ENCODE data around the gene UPB1. TPM values are rescaled to one million over a fixed set of nuclear protein-coding genes. Genes with fewer than 3 reads are reported as not detected.

UPB1 gene
- total RNA-seq, 1 experiment from 2014 or later = not detected

DNA sequence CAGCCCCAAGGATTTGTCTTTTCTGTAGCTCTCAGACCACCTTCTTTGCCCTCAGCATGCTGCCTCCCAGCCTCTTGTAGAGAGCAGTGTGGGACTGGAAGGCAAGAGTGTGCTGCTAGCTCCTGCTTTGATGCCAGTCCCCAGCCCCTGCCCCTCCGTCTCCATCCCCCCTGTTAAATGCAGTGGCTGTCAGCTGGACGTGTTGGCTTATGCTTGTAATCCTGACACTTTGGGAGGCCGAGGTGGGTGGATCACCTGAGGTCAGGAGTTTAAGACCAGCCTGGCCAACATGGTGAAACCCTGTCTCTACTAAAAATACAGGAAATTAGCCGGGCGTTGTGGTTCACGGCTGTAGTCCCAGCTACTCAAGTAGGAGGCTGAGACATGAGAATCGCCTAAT is 76.1 kb downstream of the UPB1 start:
- DNase-seq = no peak
- Histone ChIP-seq H3K27me3 (ENCODE audit: control insufficient read depth, insufficient read depth, low read length) (no peaks in the 10 kb centered on the region), H3K4me3 (ENCODE audit: insufficient read depth, low read depth, low read length) (no peak overlapping the region), H3K36me3 (replicated peaks; ENCODE audit: control insufficient read depth, insufficient read depth, low read length) (peaks cover 26% of the 10 kb centered on the region)

DNA sequence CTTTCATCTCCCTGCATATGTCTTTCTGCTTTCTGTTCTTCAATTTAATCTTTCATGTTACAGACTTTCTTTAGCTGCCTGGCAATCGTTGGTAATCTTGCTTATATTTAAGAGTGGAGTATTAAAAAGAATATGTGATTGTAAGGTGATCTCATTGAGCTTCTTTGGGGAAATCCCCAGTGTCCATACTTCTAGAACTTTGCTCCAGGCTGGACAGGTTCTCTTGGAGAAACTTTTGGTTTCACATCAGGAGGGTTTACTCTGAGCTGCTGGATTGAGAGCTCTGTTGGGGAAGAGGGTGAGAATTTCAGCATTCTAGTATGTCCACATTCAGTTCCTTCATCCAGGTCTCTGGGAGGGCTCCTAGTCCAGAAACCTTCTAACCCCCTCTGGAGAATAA is 81.6 kb downstream of the UPB1 start:
- no peak overlapping the region for H3K4me3 ChIP-seq (ENCODE audit: insufficient read depth, low read depth, low read length)

More for the DNA sequence above, 81.6 kb downstream of the UPB1 start:
- no peak for DNase-seq
- Histone ChIP-seq H3K36me3 (replicated peaks; ENCODE audit: control insufficient read depth, insufficient read depth, low read length) (peaks cover 12% of the 10 kb centered on the region), H3K27me3 (ENCODE audit: control insufficient read depth, insufficient read depth, low read length) (no peaks in the 10 kb centered on the region)

Other genes starting within 250 kb of the UPB1 start
- gene SPECC1L, start 224.5 kb upstream of the UPB1 start, total RNA-seq (2014; rRNA removed; shearing (Covaris generic)) = 23.0 and 27.2 TPM in 2 replicates
- 4.0 and 7.0 TPM in 2 replicates for gene ADORA2A, start 67.7 kb upstream of the UPB1 start, total RNA-seq (2014; rRNA removed; shearing (Covaris generic))
- 188 and 209 TPM in 2 replicates for gene GUCD1, start 59.8 kb downstream of the UPB1 start, total RNA-seq (2014; rRNA removed; shearing (Covaris generic))
- gene SNRPD3, start 60.7 kb downstream of the UPB1 start, total RNA-seq (2014; rRNA removed; shearing (Covaris generic)) = 159 and 166 TPM in 2 replicates
- 18.8 and 20.5 TPM in 2 replicates for gene LRRC75B, start 97.7 kb downstream of the UPB1 start, total RNA-seq (2014; rRNA removed; shearing (Covaris generic))
- gene GGT1, start 107.9 kb downstream of the UPB1 start, total RNA-seq (2014; rRNA removed; shearing (Covaris generic)) = 20.7 and 24.6 TPM in 2 replicates

Data from H7 (cell line).